Thoracic aorta (tissue), 2 donors: ENCODE results near the gene YKT6. TPM values are rescaled to one million over a fixed set of nuclear protein-coding genes. Genes with fewer than 3 reads are reported as not detected.

ENCODE experiments used
- ATAC-seq: fragments of 150-250 bp; one replicate; pipeline ENCODE4 v1.8.0; 2017; ENCODE audit warnings: low read depth; ENCODE audit not compliant: insufficient number of reproducible peaks, low FRiP score
- DNase-seq: peaks from one replicate; pipeline ENCODE4 v3.0.0-alpha.2; 2020; ENCODE audit warnings: low spot score
- H3K27ac ChIP-seq, 2 donors: fragments of 200-600 bp; sonication (generic); 1 replicate in 1 of 2; 2 replicates in 1 of 2; pipeline ENCODE4 v1.5.1; 2016; ENCODE audit warnings: mild to moderate bottlenecking in 2 of 2, moderate library complexity in 2 of 2
- H3K27me3 ChIP-seq: fragments of 200-600 bp; sonication (generic); replicated peaks from 2 replicates; pipeline ENCODE4 v1.6.0; 2016; ENCODE audit warnings: mild to moderate bottlenecking; ENCODE audit not compliant: insufficient read depth
- H3K36me3 ChIP-seq: fragments of 200-600 bp; sonication (generic); one replicate; pipeline ENCODE4 v1.5.1; 2016
- H3K4me1 ChIP-seq, 2 donors: fragments of 200-600 bp; sonication (generic); 1 replicate in 1 of 2; 2 replicates in 1 of 2; pipeline versions ENCODE4 v1.5.1 to v1.6.0; 2016; ENCODE audit warnings: low read depth in 2 of 2, mild to moderate bottlenecking in 1 of 2; ENCODE audit not compliant: control insufficient read depth in 1 of 2
- H3K4me3 ChIP-seq: fragments of 200-600 bp; sonication (generic); 2 replicates; pipeline ENCODE4 v1.5.1; 2016; ENCODE audit warnings: mild to moderate bottlenecking
- H3K9me3 ChIP-seq: fragments of 200-600 bp; sonication (generic); 2 replicates; pipeline ENCODE4 v1.5.1; 2016
- CTCF ChIP-seq: fragments of 200-600 bp; sonication (generic); IDR thresholded peaks from one replicate; pipeline ENCODE4 v1.5.1; 2019; ENCODE audit warnings: antibody characterized with exemption
- total RNA-seq, 2 donors: library from RNA; depleted of rRNA; stranded (reverse); fragments of >200 nt; gene quantifications; one replicate each; pipeline versions ENCODE4 v1.1.0 to v1.2.3, GENCODE V29; 2016

YKT6 gene
- total RNA-seq, 2 donors from 2014 or later = 62.0 to 69.6 TPM

- TF ChIP-seq CTCF = no peak
- H3K27ac ChIP-seq = no peak overlapping the region
- ATAC-seq = no peak
- no peak overlapping the region for H3K4me3 ChIP-seq
- no peak for DNase-seq
- no peaks in the 10 kb centered on the region for H3K36me3 ChIP-seq
- H3K9me3 ChIP-seq = no peaks in the 10 kb centered on the region
- no peaks in the 10 kb centered on the region for H3K27me3 ChIP-seq
- H3K4me1 ChIP-seq = no peaks in the 10 kb centered on the region
These were observed 28.0 kb downstream of the YKT6 start for GRCh38 chr7:44228571-44229350.

- no peaks in the 10 kb centered on the region for H3K27me3 ChIP-seq
- H3K4me1 ChIP-seq = no peaks in the 10 kb centered on the region
- no peaks in the 10 kb centered on the region for H3K9me3 ChIP-seq
- DNase-seq (no peak), ATAC-seq (no peak)
- no peak overlapping the region for H3K27ac ChIP-seq
- TF ChIP-seq CTCF = no peak
- no peak overlapping the region for H3K4me3 ChIP-seq
- H3K36me3 ChIP-seq = no peaks in the 10 kb centered on the region
These were observed 28.8 kb downstream of the YKT6 start for GRCh38 chr7:44229546-44230105.

GRCh38 chr7:44230286-44230685 lies 29.5 kb downstream of the YKT6 start:
- TF ChIP-seq CTCF = no peak
- H3K36me3 ChIP-seq = no peaks in the 10 kb centered on the region
- no peak overlapping the region for H3K4me3 ChIP-seq
- no peaks in the 10 kb centered on the region for H3K4me1 ChIP-seq
- H3K27me3 ChIP-seq = no peaks in the 10 kb centered on the region
- no peaks in the 10 kb centered on the region for H3K9me3 ChIP-seq
- no peak for DNase-seq
- H3K27ac ChIP-seq = no peak overlapping the region
- no peak for ATAC-seq

GRCh38 chr7:44231088-44231487 lies 30.3 kb downstream of the YKT6 start:
- Histone ChIP-seq H3K4me3 (no peak overlapping the region), H3K27ac (no peak overlapping the region), H3K36me3 (no peaks in the 10 kb centered on the region), H3K4me1 (no peaks in the 10 kb centered on the region), H3K27me3 (no peaks in the 10 kb centered on the region), H3K9me3 (no peaks in the 10 kb centered on the region)
- ATAC-seq (no peak), DNase-seq (no peak)
- no peak for TF ChIP-seq CTCF

- DNase-seq (no peak), ATAC-seq (no peak)
- H3K27me3 ChIP-seq = no peaks in the 10 kb centered on the region
- no peaks in the 10 kb centered on the region for H3K4me1 ChIP-seq
- H3K36me3 ChIP-seq = no peaks in the 10 kb centered on the region
- H3K9me3 ChIP-seq = no peaks in the 10 kb centered on the region
- H3K27ac ChIP-seq = no peak overlapping the region
- no peak overlapping the region for H3K4me3 ChIP-seq
- no peak for TF ChIP-seq CTCF
These were observed 31.6 kb downstream of the YKT6 start for GRCh38 chr7:44232396-44232795.
